Neural crest cell (in vitro differentiated cells): ENCODE measurements around the gene FAM151B. TPM values are rescaled to one million over a fixed set of nuclear protein-coding genes. Genes with fewer than 3 reads are reported as not detected.

ENCODE experiments used
- DNase-seq: peaks from one replicate; pipeline ENCODE4 v3.0.0; 2021; ENCODE audit warnings: low read depth, mixed read lengths, low spot score
- H3K27ac Mint-ChIP-seq: one replicate; pipeline ENCODE4 v1.8.0; 2021; ENCODE audit warnings: mild to moderate bottlenecking, mixed read lengths; ENCODE audit not compliant: unreplicated experiment
- H3K27me3 Mint-ChIP-seq: 2 replicates; pipeline ENCODE4 v1.8.0; 2021; ENCODE audit warnings: low read depth, mild to moderate bottlenecking, mixed read lengths
- H3K36me3 Mint-ChIP-seq: 2 replicates; pipeline ENCODE4 v1.8.0; 2021; ENCODE audit warnings: low read depth, mild to moderate bottlenecking, mixed read lengths
- H3K4me1 Mint-ChIP-seq: 2 replicates; pipeline ENCODE4 v1.8.0; 2021; ENCODE audit warnings: mixed read lengths
- H3K4me3 Mint-ChIP-seq: one replicate; pipeline ENCODE4 v1.8.0; 2021; ENCODE audit warnings: mild to moderate bottlenecking, mixed read lengths
- H3K9me3 Mint-ChIP-seq: 2 replicates; pipeline ENCODE4 v1.8.0; 2021; ENCODE audit warnings: mixed read lengths
- CTCF ChIP-seq: fragments of 200-600 bp; sonication (generic); conservative IDR thresholded peaks from 2 replicates; pipeline ENCODE4 v1.5.0; 2021; ENCODE audit warnings: antibody characterized with exemption, mild to moderate bottlenecking
- total RNA-seq: library from RNA; stranded (reverse); gene quantifications from 2 replicates; pipeline ENCODE4 v1.2.1, GENCODE V29; 2021

The FAM151B gene
- total RNA-seq, 1 donor from 2014 or later, result 2.0 TPM

- no peak overlapping the region for H3K4me3 Mint-ChIP-seq
- no peak for TF ChIP-seq CTCF
- no peak for DNase-seq
- H3K36me3 Mint-ChIP-seq, result no peaks in the 10 kb centered on the region
- no peak overlapping the region for H3K27ac Mint-ChIP-seq
- no peaks in the 10 kb centered on the region for H3K27me3 Mint-ChIP-seq
- no peaks in the 10 kb centered on the region for H3K9me3 Mint-ChIP-seq
- H3K4me1 Mint-ChIP-seq, result no peaks in the 10 kb centered on the region
Observed at GRCh38 chr5:80504833-80505232, 16.9 kb downstream of the FAM151B start.

- DNase-seq, result no peak
- H3K9me3 Mint-ChIP-seq, result no peaks in the 10 kb centered on the region
Observed at GRCh38 chr5:80507663-80508062, 19.8 kb downstream of the FAM151B start.

GRCh38 chr5:80508844-80509243, 20.9 kb downstream of the FAM151B start:
- H3K36me3 Mint-ChIP-seq, result peaks cover 3% of the 10 kb centered on the region
- no peak overlapping the region for H3K27ac Mint-ChIP-seq
- no peak for TF ChIP-seq CTCF
- H3K4me1 Mint-ChIP-seq, result no peaks in the 10 kb centered on the region
- no peak for DNase-seq
- no peak overlapping the region for H3K4me3 Mint-ChIP-seq
- H3K9me3 Mint-ChIP-seq, result no peaks in the 10 kb centered on the region
- H3K27me3 Mint-ChIP-seq, result no peaks in the 10 kb centered on the region

More at GRCh38 chr5:80507663-80508062, 19.8 kb downstream of the FAM151B start:
- H3K36me3 Mint-ChIP-seq, result no peaks in the 10 kb centered on the region
- no peaks in the 10 kb centered on the region for H3K27me3 Mint-ChIP-seq
- no peak overlapping the region for H3K27ac Mint-ChIP-seq
- no peaks in the 10 kb centered on the region for H3K4me1 Mint-ChIP-seq
- H3K4me3 Mint-ChIP-seq, result no peak overlapping the region
- no peak for TF ChIP-seq CTCF

- Mint-ChIP-seq H3K27ac (no peak overlapping the region), H3K27me3 (no peaks in the 10 kb centered on the region), H3K36me3 (peaks cover 3% of the 10 kb centered on the region), H3K4me1 (no peaks in the 10 kb centered on the region), H3K9me3 (no peaks in the 10 kb centered on the region), H3K4me3 (no peak overlapping the region)
- no peak for DNase-seq
- TF ChIP-seq CTCF, result no peak
Observed at GRCh38 chr5:80509362-80509761, 21.5 kb downstream of the FAM151B start.

GRCh38 chr5:80516826-80517225, 28.9 kb downstream of the FAM151B start:
- no peak for TF ChIP-seq CTCF
- no peak for DNase-seq
- H3K27me3 Mint-ChIP-seq, result no peaks in the 10 kb centered on the region
- no peaks in the 10 kb centered on the region for H3K4me1 Mint-ChIP-seq
- H3K36me3 Mint-ChIP-seq, result peaks cover 3% of the 10 kb centered on the region
- H3K9me3 Mint-ChIP-seq, result no peaks in the 10 kb centered on the region
- H3K27ac Mint-ChIP-seq, result no peak overlapping the region
- H3K4me3 Mint-ChIP-seq, result no peak overlapping the region

GRCh38 chr5:80540691-80541090, 52.8 kb downstream of the FAM151B start:
- H3K4me3 Mint-ChIP-seq, result no peak overlapping the region
- no peaks in the 10 kb centered on the region for H3K4me1 Mint-ChIP-seq
- no peak for TF ChIP-seq CTCF
- peaks cover 8% of the 10 kb centered on the region for H3K36me3 Mint-ChIP-seq
- H3K27me3 Mint-ChIP-seq, result no peaks in the 10 kb centered on the region
- no peak overlapping the region for H3K27ac Mint-ChIP-seq
- no peak for DNase-seq
- H3K9me3 Mint-ChIP-seq, result peaks cover 5% of the 10 kb centered on the region
